Stimulated activated CD8-positive, alpha-beta memory T cell treated with anti-CD3 and anti-CD28 coated beads, Interleukin-12 subunit alpha, Interleukin-12 subunit beta, amount 100 ng/mL, for 24 hours (primary cell): ENCODE data around the gene SALL3.

Experiments used
- DNase-seq: peaks from one replicate; pipeline ENCODE4 v3.0.0-alpha.2; 2020; ENCODE audit errors: extremely low read depth

SALL3 gene

GRCh38 chr18:78980777-78981380, 1.3 kb downstream of the SALL3 start:
- DNase-seq, result no peak

GRCh38 chr18:78981394-78981831, 1.8 kb downstream of the SALL3 start:
- no peak for DNase-seq

GRCh38 chr18:78981989-78982620, 2.5 kb downstream of the SALL3 start:
- no peak for DNase-seq

GRCh38 chr18:78983512-78983911, 3.9 kb downstream of the SALL3 start:
- DNase-seq, result no peak

- no peak for DNase-seq
These were observed 5.5 kb downstream of the SALL3 start for GRCh38 chr18:78984941-78985784.

- no peak for DNase-seq
These were observed 6.4 kb downstream of the SALL3 start for GRCh38 chr18:78986018-78986481.

- DNase-seq, result no peak
These were observed 11.8 kb downstream of the SALL3 start for GRCh38 chr18:78991446-78991845.

- no peak for DNase-seq
These were observed 12.7 kb downstream of the SALL3 start for GRCh38 chr18:78992041-78993011.

GRCh38 chr18:78993014-78993926, 13.7 kb downstream of the SALL3 start:
- no peak for DNase-seq

- DNase-seq, result no peak
These were observed 14.4 kb downstream of the SALL3 start for GRCh38 chr18:78994000-78994399.

GRCh38 chr18:78994531-78994930, 14.9 kb downstream of the SALL3 start:
- no peak for DNase-seq

GRCh38 chr18:78994977-78995582, 15.5 kb downstream of the SALL3 start:
- no peak for DNase-seq

- no peak for DNase-seq
These were observed 16.2 kb downstream of the SALL3 start for GRCh38 chr18:78995740-78996395.

GRCh38 chr18:78996741-78997490, 17.3 kb downstream of the SALL3 start:
- no peak for DNase-seq

- DNase-seq, result no peak
These were observed 18.9 kb downstream of the SALL3 start for GRCh38 chr18:78998371-78999071.

- DNase-seq, result no peak
These were observed 20.3 kb downstream of the SALL3 start for GRCh38 chr18:78999939-79000338.

- DNase-seq, result no peak
These were observed 21.4 kb downstream of the SALL3 start for GRCh38 chr18:79000997-79001396.

- DNase-seq, result no peak
These were observed 26.0 kb downstream of the SALL3 start for GRCh38 chr18:79005653-79006052.
